Activated CD8-positive, alpha-beta memory T cell treated with anti-CD3 and anti-CD28 coated beads, Interleukin-2, amount 50 U/mL, for 4 hours (primary cell): ENCODE results near the gene TSEN34.
"Not testable (repeated sequence)": the region's sequence is repeated elsewhere in the genome, so short reads cannot be mapped to it uniquely, and the experiment has no call there.

Experiments used
- DNase-seq: peaks from one replicate; pipeline ENCODE4 v3.0.0-alpha.2; 2020

TSEN34 gene

GRCh38 chr19:54162241-54162805 is 28.8 kb upstream of the TSEN34 start:
- DNase-seq: peak; percentile 77

- no peak for DNase-seq
Measured at GRCh38 chr19:54162884-54163283, 28.2 kb upstream of the TSEN34 start.

- DNase-seq: peak; percentile 42
Measured at GRCh38 chr19:54164369-54165068, 26.6 kb upstream of the TSEN34 start.

GRCh38 chr19:54165222-54165621 is 25.9 kb upstream of the TSEN34 start:
- DNase-seq: no peak

- DNase-seq: peak; percentile 94
Measured at GRCh38 chr19:54168174-54168917, 22.8 kb upstream of the TSEN34 start.

- no peak for DNase-seq
Measured at GRCh38 chr19:54169149-54169740, 21.9 kb upstream of the TSEN34 start.

GRCh38 chr19:54171736-54172431 is 19.2 kb upstream of the TSEN34 start:
- not testable (repeated sequence) for DNase-seq

- DNase-seq: no peak
Measured at GRCh38 chr19:54172471-54173358, 18.4 kb upstream of the TSEN34 start, which contains the start of gene TMC4. Gene TMC4, minus strand, starts transcription at chr19:54173160. Its CDS starts 43 bp downstream, at chr19:54173117.

GRCh38 chr19:54173359-54173699 is 17.8 kb upstream of the TSEN34 start:
- DNase-seq: no peak

- no peak for DNase-seq
Measured at GRCh38 chr19:54173951-54174834, 16.9 kb upstream of the TSEN34 start.

- peak; percentile 39 for DNase-seq
Measured at GRCh38 chr19:54178581-54179261, 12.4 kb upstream of the TSEN34 start.

- DNase-seq: no peak
Measured at GRCh38 chr19:54179262-54179852, 11.8 kb upstream of the TSEN34 start.

GRCh38 chr19:54179921-54180461 is 11.1 kb upstream of the TSEN34 start:
- no peak for DNase-seq

- no peak for DNase-seq
Measured at GRCh38 chr19:54180691-54181091, 10.4 kb upstream of the TSEN34 start.

GRCh38 chr19:54181894-54182293 is 9.2 kb upstream of the TSEN34 start:
- DNase-seq: not testable (repeated sequence)

GRCh38 chr19:54183431-54183830 is 7.7 kb upstream of the TSEN34 start:
- DNase-seq: no peak

GRCh38 chr19:54186351-54186750 is 4.8 kb upstream of the TSEN34 start:
- DNase-seq: no peak

GRCh38 chr19:54186934-54187381 is 4.2 kb upstream of the TSEN34 start:
- no peak for DNase-seq

- DNase-seq: peak; percentile 57
Measured at GRCh38 chr19:54188215-54188871, 2.8 kb upstream of the TSEN34 start.
